Measurements from ENCODE around the gene HOXC6.

HOXC6 gene

DNA sequence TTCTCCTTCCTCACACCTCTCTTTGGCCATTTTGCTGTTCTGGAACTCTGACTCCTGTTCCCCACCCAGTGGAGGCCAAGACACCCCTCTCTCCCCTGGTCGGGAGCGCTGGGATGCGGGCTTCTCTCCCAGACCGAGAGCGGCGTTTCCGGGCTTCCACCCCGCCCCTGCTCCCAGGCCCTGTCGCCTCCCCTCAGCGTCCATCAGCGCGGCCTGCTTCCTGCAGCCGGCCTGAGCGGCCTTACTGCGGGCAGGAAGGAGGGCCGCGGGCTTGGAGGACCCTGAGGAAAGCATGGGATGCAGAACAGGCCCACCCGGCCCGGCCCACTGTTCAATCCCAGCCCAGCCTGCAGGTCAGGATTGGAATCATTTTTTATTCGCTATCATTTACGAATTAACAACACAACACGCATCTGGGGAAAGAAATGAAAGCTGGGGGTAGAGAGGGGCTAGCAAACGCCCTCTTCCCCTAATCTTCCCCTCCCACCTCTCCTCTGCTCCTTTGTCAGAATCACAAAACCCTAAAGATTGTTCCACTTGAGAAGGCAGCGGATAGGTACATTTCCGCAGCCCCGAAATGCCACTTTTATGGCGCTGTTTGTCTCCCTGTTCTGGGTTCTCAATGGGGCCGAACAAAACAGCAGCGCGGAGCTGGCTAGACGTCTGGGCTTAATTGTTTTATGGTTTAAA is 23.3 kb upstream of the HOXC6 start:
- in situ Hi-C loops (cut with HindIII; ENCODE audit: low pct_ligation_motif_present, low sequenced_read_pairs), result loop anchor here (25.0 kb wide), 1 partner anchor 207 kb away; no protein-coding TSS in a partner anchor
- no peak overlapping the region for H3K4me3 ChIP-seq (ENCODE audit: low read depth, low read length)
- H3K27ac ChIP-seq, result no peak overlapping the region
- no peak for DNase-seq
- no peaks in the 10 kb centered on the region for H3K36me3 ChIP-seq (replicated peaks)
- TF ChIP-seq CTCF (IDR thresholded peaks at IDR 0.05; ENCODE audit: low read depth, low read length, missing control alignments), result no peak
- peaks cover 92% of the 10 kb centered on the region for H3K27me3 ChIP-seq (replicated peaks)

DNA sequence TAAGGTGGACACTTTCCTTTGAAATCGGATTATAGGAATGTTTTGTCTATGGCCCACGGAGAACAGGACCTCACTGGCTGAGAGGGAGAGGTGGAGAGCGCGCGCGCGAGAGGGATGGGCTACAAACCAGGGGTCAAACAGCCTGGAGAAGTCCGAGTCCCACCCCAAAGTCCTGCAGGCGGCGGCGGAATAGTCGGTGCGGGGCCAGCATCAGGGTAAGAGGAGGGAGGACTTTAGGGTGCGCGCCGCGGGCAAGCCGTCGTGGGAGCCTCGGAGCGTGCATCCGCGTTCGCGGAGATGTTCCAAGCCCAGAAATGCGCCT is 22.7 kb upstream of the HOXC6 start:
- in situ Hi-C loops (cut with HindIII; ENCODE audit: low pct_ligation_motif_present, low sequenced_read_pairs), result loop anchor here (25.0 kb wide), 1 partner anchor 207 kb away; no protein-coding TSS in a partner anchor
- Histone ChIP-seq H3K27ac (no peak overlapping the region), H3K4me3 (ENCODE audit: low read depth, low read length) (no peak overlapping the region), H3K27me3 (replicated peaks) (peaks cover 92% of the 10 kb centered on the region), H3K36me3 (replicated peaks) (no peaks in the 10 kb centered on the region)
- DNase-seq, result no peak
- no peak for TF ChIP-seq CTCF (IDR thresholded peaks at IDR 0.05; ENCODE audit: low read depth, low read length, missing control alignments)

- Histone ChIP-seq H3K36me3 (replicated peaks) (no peaks in the 10 kb centered on the region), H3K4me3 (ENCODE audit: low read depth, low read length) (no peak overlapping the region), H3K27ac (no peak overlapping the region), H3K27me3 (replicated peaks) (peaks cover 92% of the 10 kb centered on the region)
- in situ Hi-C loops (cut with HindIII; ENCODE audit: low pct_ligation_motif_present, low sequenced_read_pairs), result loop anchor here (25.0 kb wide), 1 partner anchor 206 kb away; no protein-coding TSS in a partner anchor
- peak; percentile 84 for TF ChIP-seq CTCF (IDR thresholded peaks at IDR 0.05; ENCODE audit: low read depth, low read length, missing control alignments)
- DNase-seq, result peak; percentile 65
These were observed 22.2 kb upstream of the HOXC6 start for GRCh38 chr12:54005853-54006558.

- H3K27me3 ChIP-seq (replicated peaks), result peaks cover 92% of the 10 kb centered on the region
These were observed 21.6 kb upstream of the HOXC6 start for GRCh38 chr12:54006559-54007220.

More at GRCh38 chr12:54006559-54007220, 21.6 kb upstream of the HOXC6 start:
- Histone ChIP-seq H3K4me3 (ENCODE audit: low read depth, low read length) (no peak overlapping the region), H3K27ac (no peak overlapping the region), H3K36me3 (replicated peaks) (no peaks in the 10 kb centered on the region)
- in situ Hi-C loops (cut with HindIII; ENCODE audit: low pct_ligation_motif_present, low sequenced_read_pairs), result loop anchor here (25.0 kb wide), 1 partner anchor 206 kb away; no protein-coding TSS in a partner anchor
- no peak for DNase-seq
- no peak for TF ChIP-seq CTCF (IDR thresholded peaks at IDR 0.05; ENCODE audit: low read depth, low read length, missing control alignments)

Data from brain microvascular endothelial cell (primary cell).